H1 (cell line): ENCODE data around the gene CYP2C8. TPM values are rescaled to one million over a fixed set of nuclear protein-coding genes. Genes with fewer than 3 reads are reported as not detected.

Experiments used
- CTCF ChIA-PET: fragments of 300-600 bp; sonication (Branson Sonifier 250); formaldehyde crosslinking; loops from one replicate; lab custom pipeline; 2021; ENCODE audit not compliant: partially characterized antibody; lab: Charles Lee
- POLR2A ChIA-PET: fragments of 300-600 bp; sonication (Branson Sonifier 250); formaldehyde crosslinking; loops from one replicate; lab custom pipeline; 2021; ENCODE audit warnings: inconsistent platforms; ENCODE audit not compliant: partially characterized antibody; lab: Charles Lee
- DNase-seq, 2 experiments: peaks; one replicate each; pipeline versions ENCODE4 v3.0.0 to v3.0.0-alpha.2; 2010 to 2022; ENCODE audit warnings: low spot score in 2 of 2, low read depth in 1 of 2, mixed read lengths in 1 of 2
- FAIRE-seq: peaks from 2 replicates; lab custom pipeline; 2011; peaks lifted over from hg19 to GRCh38; lab: Jason Lieb, UNC
- H2AFZ ChIP-seq: 2 replicates; pipeline ENCODE4 v1.8.1; 2012; ENCODE audit warnings: low read length, inconsistent platforms
- H2AK5ac ChIP-seq: 2 replicates; pipeline ENCODE4 v1.6.1; 2013; ENCODE audit warnings: low read depth, low read length
- H2BK120ac ChIP-seq: replicated peaks from 2 replicates; pipeline ENCODE3; 2013; ENCODE audit warnings: low read depth, low read length, inconsistent platforms
- H2BK12ac ChIP-seq: 2 replicates; pipeline ENCODE4 v1.6.1; 2013; ENCODE audit warnings: low read depth, low read length
- H2BK15ac ChIP-seq: 2 replicates; pipeline ENCODE4 v1.6.1; 2013; ENCODE audit warnings: low read length
- H2BK20ac ChIP-seq: 2 replicates; pipeline ENCODE4 v1.6.1; 2013; ENCODE audit warnings: low read length
- H2BK5ac ChIP-seq: 2 replicates; pipeline ENCODE4 v1.6.1; 2013; ENCODE audit warnings: low read depth, low read length
- H3K14ac ChIP-seq: 2 replicates; pipeline ENCODE4 v1.6.1; 2013; ENCODE audit warnings: inconsistent platforms; ENCODE audit not compliant: insufficient read length
- H3K18ac ChIP-seq: 2 replicates; pipeline ENCODE4 v1.6.1; 2013; ENCODE audit warnings: low read length; ENCODE audit errors: extremely low read depth
- H3K23ac ChIP-seq: 2 replicates; pipeline ENCODE4 v1.6.1; 2013; ENCODE audit warnings: inconsistent platforms; ENCODE audit not compliant: insufficient read length
- H3K23me2 ChIP-seq: 2 replicates; pipeline ENCODE4 v1.6.1; 2013; ENCODE audit warnings: low read depth, low read length
- H3K27ac ChIP-seq: 2 replicates; pipeline ENCODE4 v1.6.1; 2011; ENCODE audit warnings: low read depth, low read length, inconsistent platforms
- H3K27me3 ChIP-seq, 4 experiments: replicated peaks in 1 of 4; 1 replicate in 1 of 4; 2 replicates in 3 of 4; pipeline versions ENCODE4 v1.6.1 to v1.8.1; 2011 to 2013; ENCODE audit warnings: low read length in 3 of 4, mild to moderate bottlenecking in 3 of 4, inconsistent platforms in 2 of 4, mixed read lengths in 2 of 4, moderate library complexity in 1 of 4; ENCODE audit not compliant: control insufficient read depth in 3 of 4, insufficient read depth in 3 of 4; ENCODE audit errors: extremely low read depth in 1 of 4
- H3K36me3 ChIP-seq, 4 experiments: 2 replicates each; pipeline versions ENCODE4 v1.6.1 to v1.8.1; 2011 to 2013; ENCODE audit warnings: mild to moderate bottlenecking in 4 of 4, low read length in 3 of 4, moderate library complexity in 2 of 4, control low read depth in 1 of 4, inconsistent platforms in 1 of 4; ENCODE audit not compliant: insufficient read depth in 4 of 4, control insufficient read depth in 2 of 4
- H3K4ac ChIP-seq: replicated peaks from 2 replicates; pipeline ENCODE3; 2013; ENCODE audit warnings: low read length, low read depth, mixed read lengths, inconsistent platforms; ENCODE audit not compliant: insufficient read length
- H3K4me1 ChIP-seq, 4 experiments: replicated peaks in 1 of 4; 1 replicate in 1 of 4; 2 replicates in 3 of 4; pipeline versions ENCODE4 v1.6.1 to v1.8.1; 2011 to 2013; ENCODE audit warnings: low read length in 3 of 4, inconsistent platforms in 2 of 4, mixed read lengths in 1 of 4; ENCODE audit not compliant: insufficient read depth in 4 of 4, control insufficient read depth in 3 of 4
- H3K4me2 ChIP-seq, 2 experiments: 2 replicates each; pipeline versions ENCODE4 v1.6.1 to v1.8.1; 2011 to 2013; ENCODE audit warnings: low read depth in 2 of 2, low read length in 2 of 2, control low read depth in 1 of 2, inconsistent platforms in 1 of 2, mild to moderate bottlenecking in 1 of 2; ENCODE audit not compliant: insufficient read depth in 1 of 2
- H3K4me3 ChIP-seq, 4 experiments: fragments of 200-600, 300-600 bp in 1 of 4; sonication (generic), shearing (Covaris generic), sonication (Bioruptor Twin) in 1 of 4; 2 replicates each; pipeline versions ENCODE4 v1.5.1 to v1.8.1; 2011 to 2016; ENCODE audit warnings: low read length in 4 of 4, low read depth in 3 of 4, control low read depth in 2 of 4, inconsistent platforms in 2 of 4, mild to moderate bottlenecking in 2 of 4, mixed read lengths in 1 of 4, moderate library complexity in 1 of 4; ENCODE audit not compliant: insufficient read depth in 2 of 4; ENCODE audit errors: extremely low read depth in 1 of 4
- H3K56ac ChIP-seq: replicated peaks from 2 replicates; pipeline ENCODE3; 2013; ENCODE audit warnings: low read depth, mild to moderate bottlenecking, mixed read lengths, low read length, inconsistent platforms; ENCODE audit not compliant: insufficient read length
- H3K79me1 ChIP-seq: 2 replicates; pipeline ENCODE4 v1.6.1; 2013; ENCODE audit warnings: low read depth, low read length, control low read depth
- H3K79me2 ChIP-seq, 2 experiments: 2 replicates each; pipeline versions ENCODE4 v1.6.1 to v1.8.1; 2012 to 2013; ENCODE audit warnings: low read length in 2 of 2, mild to moderate bottlenecking in 2 of 2, inconsistent platforms in 1 of 2; ENCODE audit not compliant: insufficient read depth in 2 of 2, control insufficient read depth in 1 of 2
- H3K9ac ChIP-seq, 4 experiments: replicated peaks in 1 of 4; 1 replicate in 1 of 4; 2 replicates in 3 of 4; pipeline versions ENCODE4 v1.6.1 to v1.8.1; 2011 to 2013; ENCODE audit warnings: low read depth in 3 of 4, low read length in 3 of 4, control low read depth in 2 of 4, mild to moderate bottlenecking in 2 of 4, moderate library complexity in 2 of 4, inconsistent platforms in 1 of 4; ENCODE audit errors: extremely low read depth in 1 of 4
- H3K9me3 ChIP-seq, 2 experiments: 2 replicates each; pipeline versions ENCODE4 v1.6.1 to v1.8.1; 2012 to 2013; ENCODE audit warnings: mild to moderate bottlenecking in 2 of 2, moderate library complexity in 2 of 2, control low read depth in 1 of 2, inconsistent platforms in 1 of 2, low read depth in 1 of 2, low read length in 1 of 2, mixed read lengths in 1 of 2; ENCODE audit not compliant: insufficient read depth in 2 of 2
- H4K20me1 ChIP-seq, 2 experiments: replicated peaks in 1 of 2; 2 replicates each; pipeline versions ENCODE3 to v1.8.1; 2011 to 2013; ENCODE audit warnings: inconsistent platforms in 2 of 2, low read length in 2 of 2, mild to moderate bottlenecking in 1 of 2; ENCODE audit not compliant: insufficient read depth in 2 of 2, control insufficient read depth in 1 of 2
- H4K5ac ChIP-seq: 2 replicates; pipeline ENCODE4 v1.6.1; 2013; ENCODE audit warnings: low read length, low read depth, mixed read lengths, inconsistent platforms; ENCODE audit not compliant: insufficient read length
- H4K8ac ChIP-seq: 2 replicates; pipeline ENCODE4 v1.8.0; 2013; ENCODE audit warnings: mild to moderate bottlenecking, moderate library complexity, low read length, inconsistent platforms; ENCODE audit not compliant: insufficient read depth; ENCODE audit errors: extremely low read depth
- H4K91ac ChIP-seq: replicated peaks from 2 replicates; pipeline ENCODE3; 2013; ENCODE audit warnings: low read length, mixed read lengths, inconsistent platforms; ENCODE audit not compliant: insufficient read length
- CTBP2 ChIP-seq: IDR thresholded peaks from 2 replicates; pipeline ENCODE4 v1.7.0; 2011; ENCODE audit warnings: borderline replicate concordance, mild to moderate bottlenecking, moderate library complexity, mixed read lengths, low read length; ENCODE audit not compliant: insufficient read depth, insufficient read length
- JUND ChIP-seq: IDR thresholded peaks from 2 replicates; pipeline ENCODE4 v1.6.1; 2011; ENCODE audit warnings: mild to moderate bottlenecking, improper control_type of control experiment, low read length
- KDM4A ChIP-seq: IDR thresholded peaks from one replicate; pipeline ENCODE4 v1.7.1; 2012; ENCODE audit warnings: low read depth, mild to moderate bottlenecking, moderate library complexity, low read length, inconsistent platforms; ENCODE audit not compliant: severe bottlenecking
- RFX5 ChIP-seq: IDR thresholded peaks from 2 replicates; pipeline ENCODE4 v1.6.1; 2011; ENCODE audit warnings: low read depth, low read length, improper control_type of control experiment, borderline replicate concordance
- SIX5 ChIP-seq: IDR thresholded peaks from 2 replicates; pipeline ENCODE4 v1.6.1; 2011; ENCODE audit warnings: mild to moderate bottlenecking, low read depth, low read length
- TBP ChIP-seq: IDR thresholded peaks from 2 replicates; pipeline ENCODE4 v1.6.1; 2011; ENCODE audit warnings: low read depth, low read length, improper control_type of control experiment
- WGBS, 2 experiments: shearing (Covaris generic) in 1 of 2; methylation state at CpG; one replicate each; pipeline versions ENCODE4 v1.1.6 to v1.1.7; 2013 to 2015; ENCODE audit warnings: low lambda C conversion rate in 2 of 2, mixed read lengths in 2 of 2, inconsistent platforms in 1 of 2, low coverage in 1 of 2, missing lambda C conversion rate in 1 of 2; ENCODE audit not compliant: insufficient replicate concordance in 2 of 2, insufficient coverage in 1 of 2, insufficient read length in 1 of 2; ENCODE audit errors: extremely low coverage in 1 of 2, missing lambda C conversion rate in 1 of 2; 5-methylcytosine and 5-hydroxymethylcytosine counted together
- polyA plus RNA-seq, 7 experiments: library from polyadenylated mRNA; depleted of rRNA in 3 of 7; stranded (reverse) in 5 of 7; unstranded in 2 of 7; fragments of >200 nt in 5 of 7; fragments of 200-250 nt in 2 of 7; gene quantifications; 1 replicate in 5 of 7; 2 replicates in 1 of 7; 4 replicates in 1 of 7; pipeline versions ENCODE4 v1.2.1 to v1.2.3, GENCODE V29; 2011 to 2013; ENCODE audit warnings: missing spikeins in 2 of 7, mixed read lengths in 2 of 7
- total RNA-seq: library from RNA; stranded (reverse); fragmentation: NEBNext Ultra II Directional; extraction: Animal tissue kit (Norgen Biotek cat#: 25700); gene quantifications from 2 replicates; pipeline ENCODE4 v1.2.1, GENCODE V29; 2021

CYP2C8 gene
- total and polyA plus RNA-seq, 2 of the 8 experiments (the other 6 are each of a cell fraction or from before 2014, with no cell fraction given), result 0.32 to 0.89 TPM

DNA sequence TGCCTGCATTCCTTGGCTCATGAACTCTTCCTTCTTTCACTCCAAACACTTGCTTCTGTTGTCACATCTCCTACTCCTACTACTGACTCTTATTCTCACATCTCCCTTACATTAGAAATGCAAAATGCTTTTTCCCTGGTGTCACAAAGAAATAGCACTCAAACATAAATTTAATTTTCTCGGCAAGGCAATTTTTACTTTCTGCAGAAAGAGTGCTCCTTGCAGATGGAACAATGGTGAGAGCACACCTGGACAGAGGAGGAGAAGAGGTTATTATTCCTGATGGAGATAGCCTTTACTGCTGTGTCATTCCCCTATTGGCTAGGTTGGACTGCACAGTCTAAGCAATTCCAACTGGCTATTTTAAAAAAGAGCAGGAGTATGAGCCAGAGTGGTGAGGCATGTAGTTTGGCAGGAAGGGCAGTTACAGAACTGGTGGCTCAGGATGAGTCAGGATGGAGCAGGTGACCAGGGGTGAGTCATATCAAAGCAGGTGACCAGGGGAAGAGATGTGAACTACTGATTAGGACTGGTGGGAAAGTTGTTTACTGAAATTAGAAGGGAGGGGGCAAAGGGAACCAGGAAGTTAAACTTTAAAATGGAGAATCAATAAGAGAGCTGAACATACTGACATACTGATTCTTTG, 77.9 kb downstream of the CYP2C8 start:
- Histone ChIP-seq H2BK120ac (no peak overlapping the region), H3K27me3 (no peaks in the 10 kb centered on the region), H3K79me1 (no peaks in the 10 kb centered on the region), H3K36me3 (no peaks in the 10 kb centered on the region), H3K23me2 (no peaks in the 10 kb centered on the region), H3K18ac (no peak overlapping the region), H3K79me2 (no peaks in the 10 kb centered on the region), H2BK12ac (no peak overlapping the region; the same call in 1 of the 2 replicates), H3K27ac (no peak overlapping the region), H2AK5ac (no peak overlapping the region), H4K8ac (no peak overlapping the region), H3K23ac (no peak overlapping the region), H3K14ac (no peak overlapping the region), H2AFZ (no peak overlapping the region), H3K9ac (no peak overlapping the region), H3K9me3 (no peaks in the 10 kb centered on the region), H4K5ac (no peak overlapping the region), H3K4me3 (no peak overlapping the region), H2BK5ac (no peak overlapping the region), H3K4ac (no peak overlapping the region), H3K4me2 (no peak overlapping the region), H4K91ac (no peak overlapping the region), H2BK15ac (no peak overlapping the region), H4K20me1 (no peaks in the 10 kb centered on the region), H3K56ac (no peak overlapping the region), H2BK20ac (no peak overlapping the region), H3K4me1 (peaks cover 0 to 5% (median under 1%) of the 10 kb centered on the region in 4 experiments; a peak in 1 of 7 replicates)
- TF ChIP-seq TBP (no peak), CTBP2 (no peak), JUND (no peak), SIX5 (no peak), RFX5 (no peak), KDM4A (no peak)
- CTCF ChIA-PET, result interaction anchor here (0.7 kb wide), 1 partner anchor 1246 kb away, joined by 4 read pairs; no protein-coding TSS in a partner anchor
- POLR2A ChIA-PET, result no interaction called here
- 80% methylated on average over 1 of the region's 1 CpG; no CpG with 5 or more reads in 1 of the 2 experiments for WGBS, 2 experiments
- DNase-seq (no peak), FAIRE-seq (no peak)
